ENCODE data around the gene KRT2.

GRCh38 chr12:52631676-52632459, 20.1 kb downstream of the KRT2 start:
- no peak for TF ChIP-seq RAD21 (IDR thresholded peaks at IDR 0.05; ENCODE audit: insufficient read depth, low read depth, low read length)
- TF ChIP-seq HDGF (IDR thresholded peaks at IDR 0.05), result no peak
- TF ChIP-seq, protein P1, sequence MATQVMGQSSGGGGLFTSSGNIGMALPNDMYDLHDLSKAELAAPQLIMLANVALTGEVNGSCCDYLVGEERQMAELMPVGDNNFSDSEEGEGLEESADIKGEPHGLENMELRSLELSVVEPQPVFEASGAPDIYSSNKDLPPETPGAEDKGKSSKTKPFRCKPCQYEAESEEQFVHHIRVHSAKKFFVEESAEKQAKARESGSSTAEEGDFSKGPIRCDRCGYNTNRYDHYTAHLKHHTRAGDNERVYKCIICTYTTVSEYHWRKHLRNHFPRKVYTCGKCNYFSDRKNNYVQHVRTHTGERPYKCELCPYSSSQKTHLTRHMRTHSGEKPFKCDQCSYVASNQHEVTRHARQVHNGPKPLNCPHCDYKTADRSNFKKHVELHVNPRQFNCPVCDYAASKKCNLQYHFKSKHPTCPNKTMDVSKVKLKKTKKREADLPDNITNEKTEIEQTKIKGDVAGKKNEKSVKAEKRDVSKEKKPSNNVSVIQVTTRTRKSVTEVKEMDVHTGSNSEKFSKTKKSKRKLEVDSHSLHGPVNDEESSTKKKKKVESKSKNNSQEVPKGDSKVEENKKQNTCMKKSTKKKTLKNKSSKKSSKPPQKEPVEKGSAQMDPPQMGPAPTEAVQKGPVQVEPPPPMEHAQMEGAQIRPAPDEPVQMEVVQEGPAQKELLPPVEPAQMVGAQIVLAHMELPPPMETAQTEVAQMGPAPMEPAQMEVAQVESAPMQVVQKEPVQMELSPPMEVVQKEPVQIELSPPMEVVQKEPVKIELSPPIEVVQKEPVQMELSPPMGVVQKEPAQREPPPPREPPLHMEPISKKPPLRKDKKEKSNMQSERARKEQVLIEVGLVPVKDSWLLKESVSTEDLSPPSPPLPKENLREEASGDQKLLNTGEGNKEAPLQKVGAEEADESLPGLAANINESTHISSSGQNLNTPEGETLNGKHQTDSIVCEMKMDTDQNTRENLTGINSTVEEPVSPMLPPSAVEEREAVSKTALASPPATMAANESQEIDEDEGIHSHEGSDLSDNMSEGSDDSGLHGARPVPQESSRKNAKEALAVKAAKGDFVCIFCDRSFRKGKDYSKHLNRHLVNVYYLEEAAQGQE (IDR thresholded peaks at IDR 0.05; ENCODE audit: low read depth, low read length), result no peak
- TF ChIP-seq, protein P2, sequence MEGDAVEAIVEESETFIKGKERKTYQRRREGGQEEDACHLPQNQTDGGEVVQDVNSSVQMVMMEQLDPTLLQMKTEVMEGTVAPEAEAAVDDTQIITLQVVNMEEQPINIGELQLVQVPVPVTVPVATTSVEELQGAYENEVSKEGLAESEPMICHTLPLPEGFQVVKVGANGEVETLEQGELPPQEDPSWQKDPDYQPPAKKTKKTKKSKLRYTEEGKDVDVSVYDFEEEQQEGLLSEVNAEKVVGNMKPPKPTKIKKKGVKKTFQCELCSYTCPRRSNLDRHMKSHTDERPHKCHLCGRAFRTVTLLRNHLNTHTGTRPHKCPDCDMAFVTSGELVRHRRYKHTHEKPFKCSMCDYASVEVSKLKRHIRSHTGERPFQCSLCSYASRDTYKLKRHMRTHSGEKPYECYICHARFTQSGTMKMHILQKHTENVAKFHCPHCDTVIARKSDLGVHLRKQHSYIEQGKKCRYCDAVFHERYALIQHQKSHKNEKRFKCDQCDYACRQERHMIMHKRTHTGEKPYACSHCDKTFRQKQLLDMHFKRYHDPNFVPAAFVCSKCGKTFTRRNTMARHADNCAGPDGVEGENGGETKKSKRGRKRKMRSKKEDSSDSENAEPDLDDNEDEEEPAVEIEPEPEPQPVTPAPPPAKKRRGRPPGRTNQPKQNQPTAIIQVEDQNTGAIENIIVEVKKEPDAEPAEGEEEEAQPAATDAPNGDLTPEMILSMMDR (IDR thresholded peaks at IDR 0.05 in 2 of 3, conservative IDR thresholded peaks at IDR 0.05 in 1 of 3; ENCODE audit: control insufficient read depth in 2 of 3, extremely low read depth in 1 of 3, insufficient read depth in 1 of 3, low read depth in 3 of 3, low read length in 3 of 3), result no peak
- no peak for TF ChIP-seq RELA (IDR thresholded peaks at IDR 0.05; ENCODE audit: borderline replicate concordance, partially characterized antibody)

All from GM12878 (cell line).